Glutamatergic neuron (in vitro differentiated cells): ENCODE measurements around the gene OR2A12. TPM values are rescaled to one million over a fixed set of nuclear protein-coding genes. Genes with fewer than 3 reads are reported as not detected.
"Not testable (repeated sequence)": the region's sequence is repeated elsewhere in the genome, so short reads cannot be mapped to it uniquely, and the experiment has no call there.

Experiments used
- DNase-seq: peaks from one replicate; pipeline ENCODE4 v3.0.0; 2022
- H3K27ac Mint-ChIP-seq: one replicate; pipeline ENCODE4 v1.8.0; 2020; ENCODE audit warnings: mild to moderate bottlenecking, mixed read lengths, inconsistent platforms; ENCODE audit not compliant: unreplicated experiment
- H3K27me3 Mint-ChIP-seq: one replicate; pipeline ENCODE4 v1.8.0; 2020; ENCODE audit warnings: mild to moderate bottlenecking, moderate library complexity, mixed read lengths, inconsistent platforms; ENCODE audit not compliant: unreplicated experiment
- H3K36me3 Mint-ChIP-seq: one replicate; pipeline ENCODE4 v1.8.0; 2020; ENCODE audit warnings: mild to moderate bottlenecking, mixed read lengths, inconsistent platforms; ENCODE audit not compliant: unreplicated experiment
- H3K4me1 Mint-ChIP-seq: one replicate; pipeline ENCODE4 v1.8.0; 2020; ENCODE audit warnings: mild to moderate bottlenecking, low read depth, mixed read lengths, inconsistent platforms; ENCODE audit not compliant: unreplicated experiment
- H3K4me3 Mint-ChIP-seq: one replicate; pipeline ENCODE4 v1.8.0; 2020; ENCODE audit warnings: mild to moderate bottlenecking, mixed read lengths, inconsistent platforms; ENCODE audit not compliant: unreplicated experiment
- H3K9me3 Mint-ChIP-seq: one replicate; pipeline ENCODE4 v1.8.0; 2020; ENCODE audit warnings: mild to moderate bottlenecking, moderate library complexity, mixed read lengths, inconsistent platforms; ENCODE audit not compliant: unreplicated experiment
- CTCF ChIP-seq: fragments of 200-600 bp; sonication (generic); IDR thresholded peaks from one replicate; pipeline ENCODE4 v1.5.0; 2021; ENCODE audit not compliant: partially characterized antibody, unreplicated experiment
- total RNA-seq: library from RNA; stranded (reverse); fragmentation: NEBNext Ultra II Directional; extraction: Animal tissue kit (Norgen Biotek cat#: 25700); gene quantifications from one replicate; pipeline ENCODE4 v1.2.1, GENCODE V29; 2021; ENCODE audit not compliant: unreplicated experiment

OR2A12 gene
- total RNA-seq, 1 donor from 2014 or later, result not detected

GRCh38 chr7:144049491-144049890 is 36.6 kb upstream of the OR2A12 start:
- no peaks in the 10 kb centered on the region for H3K36me3 Mint-ChIP-seq
- no peaks in the 10 kb centered on the region for H3K27me3 Mint-ChIP-seq
- TF ChIP-seq CTCF, result no peak
- no peak overlapping the region for H3K4me3 Mint-ChIP-seq
- H3K9me3 Mint-ChIP-seq, result no peaks in the 10 kb centered on the region
- peaks cover 3% of the 10 kb centered on the region for H3K4me1 Mint-ChIP-seq
- no peak overlapping the region for H3K27ac Mint-ChIP-seq
- DNase-seq, result no peak

GRCh38 chr7:144050093-144050492 is 36.0 kb upstream of the OR2A12 start:
- no peak overlapping the region for H3K4me3 Mint-ChIP-seq
- H3K27ac Mint-ChIP-seq, result no peak overlapping the region
- no peak for DNase-seq
- no peaks in the 10 kb centered on the region for H3K27me3 Mint-ChIP-seq
- no peaks in the 10 kb centered on the region for H3K9me3 Mint-ChIP-seq
- no peak for TF ChIP-seq CTCF
- H3K36me3 Mint-ChIP-seq, result no peaks in the 10 kb centered on the region
- H3K4me1 Mint-ChIP-seq, result peaks cover 3% of the 10 kb centered on the region

GRCh38 chr7:144050884-144051283 is 35.2 kb upstream of the OR2A12 start:
- H3K4me1 Mint-ChIP-seq, H3K9me3 Mint-ChIP-seq, H3K36me3 Mint-ChIP-seq, H3K27ac Mint-ChIP-seq, DNase-seq, H3K4me3 Mint-ChIP-seq, H3K27me3 Mint-ChIP-seq: not testable (repeated sequence)

GRCh38 chr7:144057954-144058353 is 28.1 kb upstream of the OR2A12 start:
- no peaks in the 10 kb centered on the region for H3K4me1 Mint-ChIP-seq
- no peak for TF ChIP-seq CTCF
- no peak overlapping the region for H3K4me3 Mint-ChIP-seq
- H3K36me3 Mint-ChIP-seq, result no peaks in the 10 kb centered on the region
- no peak overlapping the region for H3K27ac Mint-ChIP-seq
- DNase-seq, result no peak
- no peaks in the 10 kb centered on the region for H3K9me3 Mint-ChIP-seq
- no peaks in the 10 kb centered on the region for H3K27me3 Mint-ChIP-seq

GRCh38 chr7:144063710-144064109 is 22.4 kb upstream of the OR2A12 start:
- Mint-ChIP-seq H3K36me3 (no peaks in the 10 kb centered on the region), H3K4me3 (no peak overlapping the region), H3K4me1 (no peaks in the 10 kb centered on the region), H3K9me3 (no peaks in the 10 kb centered on the region), H3K27ac (no peak overlapping the region), H3K27me3 (no peaks in the 10 kb centered on the region)
- peak; percentile 54 for TF ChIP-seq CTCF
- no peak for DNase-seq

GRCh38 chr7:144069511-144069910 is 16.6 kb upstream of the OR2A12 start, which contains the start of gene OR2A25:
Gene OR2A25, plus strand, starts transcription at chr7:144069811. Its CDS starts 4,409 bp downstream, at chr7:144074220.
- H3K27me3 Mint-ChIP-seq, result no peaks in the 10 kb centered on the region
- no peak for DNase-seq
- no peak within 1 kb of the TSS for H3K27ac Mint-ChIP-seq
- TF ChIP-seq CTCF, result no peak
- no peaks in the 10 kb centered on the region for H3K9me3 Mint-ChIP-seq
- H3K36me3 Mint-ChIP-seq, result no peaks in the 10 kb centered on the region
- no peak within 1 kb of the TSS for H3K4me3 Mint-ChIP-seq
- peaks cover 3% of the 10 kb centered on the region for H3K4me1 Mint-ChIP-seq
